ENCODE data around the gene TAS2R4. TPM values are rescaled to one million over a fixed set of nuclear protein-coding genes. Genes with fewer than 3 reads are reported as not detected.

The TAS2R4 gene, protein sequence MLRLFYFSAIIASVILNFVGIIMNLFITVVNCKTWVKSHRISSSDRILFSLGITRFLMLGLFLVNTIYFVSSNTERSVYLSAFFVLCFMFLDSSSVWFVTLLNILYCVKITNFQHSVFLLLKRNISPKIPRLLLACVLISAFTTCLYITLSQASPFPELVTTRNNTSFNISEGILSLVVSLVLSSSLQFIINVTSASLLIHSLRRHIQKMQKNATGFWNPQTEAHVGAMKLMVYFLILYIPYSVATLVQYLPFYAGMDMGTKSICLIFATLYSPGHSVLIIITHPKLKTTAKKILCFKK
- 4.2 TPM for total RNA-seq

- no peak within 1 kb of the TSS for H3K9ac ChIP-seq (ENCODE audit: low read depth in 1 of 3, low read length in 3 of 3)
- H3K4me1 ChIP-seq (ENCODE audit: control insufficient read depth in 3 of 3, insufficient read depth in 3 of 3, low read length in 3 of 3) = no peaks in the 10 kb centered on the region
- no peaks in the 10 kb centered on the region for H3K9me3 ChIP-seq (ENCODE audit: control insufficient read depth in 3 of 3, low read length in 3 of 3)
- H3K27ac ChIP-seq (ENCODE audit: low read depth, low read length) = no peak within 1 kb of the TSS
- no peak within 1 kb of the TSS for H3K4me3 ChIP-seq (ENCODE audit: low read length in 3 of 3)
- H3K36me3 ChIP-seq (ENCODE audit: control insufficient read depth in 3 of 3, insufficient read depth in 3 of 3, low read length in 3 of 3) = peaks cover 3 to 11% (median 8%) of the 10 kb centered on the region in 3 donors
- H3K27me3 ChIP-seq (ENCODE audit: control insufficient read depth in 3 of 3, insufficient read depth in 3 of 3, low read length in 3 of 3) = no peaks in the 10 kb centered on the region
Observed at GRCh38 chr7:141776374-141776773, at the start of gene TAS2R4. Gene TAS2R4, plus strand, starts transcription at chr7:141776674. Its CDS starts 1,815 bp downstream, at chr7:141778489.

GRCh38 chr7:141729020-141729419, 47.5 kb upstream of the TAS2R4 start:
- H3K36me3 ChIP-seq (ENCODE audit: control insufficient read depth in 3 of 3, insufficient read depth in 3 of 3, low read length in 3 of 3) = no peaks in the 10 kb centered on the region
- no peak overlapping the region for H3K27ac ChIP-seq (ENCODE audit: low read depth, low read length)
- H3K9me3 ChIP-seq (ENCODE audit: control insufficient read depth in 3 of 3, low read length in 3 of 3) = no peaks in the 10 kb centered on the region
- no peak overlapping the region for H3K4me3 ChIP-seq (ENCODE audit: low read length in 3 of 3)
- no peaks in the 10 kb centered on the region for H3K27me3 ChIP-seq (ENCODE audit: control insufficient read depth in 3 of 3, insufficient read depth in 3 of 3, low read length in 3 of 3)
- no peak overlapping the region for H3K9ac ChIP-seq (ENCODE audit: low read depth in 1 of 3, low read length in 3 of 3)
- no peaks in the 10 kb centered on the region for H3K4me1 ChIP-seq (ENCODE audit: control insufficient read depth in 3 of 3, insufficient read depth in 3 of 3, low read length in 3 of 3)

DNA sequence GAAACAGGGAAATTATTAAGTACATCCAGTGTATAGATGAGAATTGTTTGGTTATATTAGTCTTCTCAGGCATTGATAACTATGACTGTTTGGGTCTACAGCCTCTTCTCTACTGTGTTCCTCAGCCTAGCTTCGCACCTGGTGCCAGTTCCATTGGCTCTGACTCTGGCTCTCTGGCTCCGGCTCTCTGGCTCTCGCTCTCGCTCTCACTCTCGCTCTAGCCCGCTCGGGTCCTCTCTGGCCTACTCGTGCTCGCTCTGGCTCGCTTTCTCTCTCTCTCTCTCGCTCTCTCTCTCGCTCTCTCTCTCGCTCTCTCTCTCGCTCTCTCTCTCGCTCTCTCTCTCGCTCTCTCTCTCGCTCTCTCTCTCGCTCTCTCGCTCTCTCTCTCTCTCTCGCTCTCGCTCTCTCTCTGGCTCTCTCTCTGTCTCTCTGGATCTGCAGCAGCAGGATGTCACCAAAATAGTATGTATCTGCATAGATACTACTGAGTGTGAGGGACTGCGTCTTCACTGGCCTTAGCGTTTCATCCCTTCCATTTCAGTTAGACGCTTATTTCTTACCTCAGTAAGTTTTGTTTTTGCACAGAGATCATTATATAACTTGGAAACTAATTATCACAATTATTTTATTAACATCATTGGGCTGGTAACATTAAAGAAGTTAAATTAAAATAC, 44.9 kb upstream of the TAS2R4 start:
- H3K9ac ChIP-seq (ENCODE audit: low read depth in 1 of 3, low read length in 3 of 3) = peak overlapping the region in 1 of 3 donors; percentile 33
- no peaks in the 10 kb centered on the region for H3K4me1 ChIP-seq (ENCODE audit: control insufficient read depth in 3 of 3, insufficient read depth in 3 of 3, low read length in 3 of 3)
- no peak overlapping the region for H3K27ac ChIP-seq (ENCODE audit: low read depth, low read length)
- H3K4me3 ChIP-seq (ENCODE audit: low read length in 3 of 3) = no peak overlapping the region
- H3K36me3 ChIP-seq (ENCODE audit: control insufficient read depth in 3 of 3, insufficient read depth in 3 of 3, low read length in 3 of 3) = no peaks in the 10 kb centered on the region
- H3K27me3 ChIP-seq (ENCODE audit: control insufficient read depth in 3 of 3, insufficient read depth in 3 of 3, low read length in 3 of 3) = no peaks in the 10 kb centered on the region
- H3K9me3 ChIP-seq (ENCODE audit: control insufficient read depth in 3 of 3, low read length in 3 of 3) = no peaks in the 10 kb centered on the region

GRCh38 chr7:141737118-141737835, 39.2 kb upstream of the TAS2R4 start:
- Histone ChIP-seq H3K9ac (ENCODE audit: low read depth in 1 of 3, low read length in 3 of 3) (peak overlapping the region in 2 of 3 donors; percentile 83 to 87), H3K9me3 (ENCODE audit: control insufficient read depth in 3 of 3, low read length in 3 of 3) (no peaks in the 10 kb centered on the region), H3K27me3 (ENCODE audit: control insufficient read depth in 3 of 3, insufficient read depth in 3 of 3, low read length in 3 of 3) (no peaks in the 10 kb centered on the region), H3K27ac (ENCODE audit: low read depth, low read length) (peak overlapping the region; percentile 79), H3K4me3 (ENCODE audit: low read length in 3 of 3) (peak overlapping the region; percentile 99 to 100 (median 99)), H3K4me1 (ENCODE audit: control insufficient read depth in 3 of 3, insufficient read depth in 3 of 3, low read length in 3 of 3) (peaks cover 7 to 23% (median 15%) of the 10 kb centered on the region in 3 donors), H3K36me3 (ENCODE audit: control insufficient read depth in 3 of 3, insufficient read depth in 3 of 3, low read length in 3 of 3) (peaks cover 10 to 25% (median 16%) of the 10 kb centered on the region in 3 donors)

GRCh38 chr7:141737836-141738591, 38.5 kb upstream of the TAS2R4 start, which contains the start of gene SSBP1:
Gene SSBP1, plus strand, starts transcription at chr7:141738358. Its CDS starts 809 bp downstream, at chr7:141739167.
- Histone ChIP-seq H3K27me3 (ENCODE audit: control insufficient read depth in 3 of 3, insufficient read depth in 3 of 3, low read length in 3 of 3) (no peaks in the 10 kb centered on the region), H3K4me1 (ENCODE audit: control insufficient read depth in 3 of 3, insufficient read depth in 3 of 3, low read length in 3 of 3) (peaks cover 7 to 23% (median 15%) of the 10 kb centered on the region in 3 donors), H3K4me3 (ENCODE audit: low read length in 3 of 3) (peak within 1 kb of the TSS; percentile 99 to 100 (median 99)), H3K27ac (ENCODE audit: low read depth, low read length) (peak within 1 kb of the TSS; percentile 79), H3K9me3 (ENCODE audit: control insufficient read depth in 3 of 3, low read length in 3 of 3) (no peaks in the 10 kb centered on the region), H3K36me3 (ENCODE audit: control insufficient read depth in 3 of 3, insufficient read depth in 3 of 3, low read length in 3 of 3) (peaks cover 10 to 31% (median 19%) of the 10 kb centered on the region in 3 donors), H3K9ac (ENCODE audit: low read depth in 1 of 3, low read length in 3 of 3) (peak within 1 kb of the TSS; percentile 83 to 89 (median 87))

GRCh38 chr7:141738592-141739013, 37.9 kb upstream of the TAS2R4 start:
- Histone ChIP-seq H3K4me3 (ENCODE audit: low read length in 3 of 3) (peak overlapping the region; percentile 99 to 100 (median 99)), H3K27me3 (ENCODE audit: control insufficient read depth in 3 of 3, insufficient read depth in 3 of 3, low read length in 3 of 3) (no peaks in the 10 kb centered on the region), H3K27ac (ENCODE audit: low read depth, low read length) (peak overlapping the region; percentile 79), H3K9me3 (ENCODE audit: control insufficient read depth in 3 of 3, low read length in 3 of 3) (no peaks in the 10 kb centered on the region), H3K36me3 (ENCODE audit: control insufficient read depth in 3 of 3, insufficient read depth in 3 of 3, low read length in 3 of 3) (peaks cover 15 to 37% (median 25%) of the 10 kb centered on the region in 3 donors), H3K9ac (ENCODE audit: low read depth in 1 of 3, low read length in 3 of 3) (peak overlapping the region; percentile 83 to 89 (median 87)), H3K4me1 (ENCODE audit: control insufficient read depth in 3 of 3, insufficient read depth in 3 of 3, low read length in 3 of 3) (peaks cover 7 to 23% (median 15%) of the 10 kb centered on the region in 3 donors)

DNA sequence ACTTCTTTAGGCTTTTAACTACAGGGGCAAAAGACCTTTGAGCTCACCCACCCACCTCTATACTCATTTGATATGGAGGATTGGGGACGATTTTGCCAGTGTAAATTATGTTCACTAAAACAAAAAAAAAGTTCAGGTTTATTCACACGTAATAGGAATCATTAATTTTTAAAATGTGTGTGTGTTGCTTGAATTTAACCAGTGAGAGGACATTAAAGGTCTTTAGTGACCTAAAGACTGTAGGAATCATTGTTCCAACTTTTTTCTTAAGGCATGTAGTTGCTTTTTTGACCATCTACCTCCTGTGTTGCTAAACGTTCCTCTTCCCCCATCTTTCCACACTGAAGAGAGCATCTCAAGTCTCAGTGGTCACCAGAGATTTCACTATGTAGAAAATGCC, 37.2 kb upstream of the TAS2R4 start:
- H3K9me3 ChIP-seq (ENCODE audit: control insufficient read depth in 3 of 3, low read length in 3 of 3) = no peaks in the 10 kb centered on the region
- H3K27ac ChIP-seq (ENCODE audit: low read depth, low read length) = no peak overlapping the region
- H3K9ac ChIP-seq (ENCODE audit: low read depth in 1 of 3, low read length in 3 of 3) = no peak overlapping the region
- H3K4me1 ChIP-seq (ENCODE audit: control insufficient read depth in 3 of 3, insufficient read depth in 3 of 3, low read length in 3 of 3) = peaks cover 7 to 23% (median 15%) of the 10 kb centered on the region in 3 donors
- H3K36me3 ChIP-seq (ENCODE audit: control insufficient read depth in 3 of 3, insufficient read depth in 3 of 3, low read length in 3 of 3) = peaks cover 20 to 43% (median 31%) of the 10 kb centered on the region in 3 donors
- H3K27me3 ChIP-seq (ENCODE audit: control insufficient read depth in 3 of 3, insufficient read depth in 3 of 3, low read length in 3 of 3) = no peaks in the 10 kb centered on the region
- H3K4me3 ChIP-seq (ENCODE audit: low read length in 3 of 3) = peak overlapping the region; percentile 99 to 100 (median 99)

- Histone ChIP-seq H3K4me3 (ENCODE audit: low read length in 3 of 3) (no peak overlapping the region), H3K9ac (ENCODE audit: low read depth in 1 of 3, low read length in 3 of 3) (no peak overlapping the region), H3K36me3 (ENCODE audit: control insufficient read depth in 3 of 3, insufficient read depth in 3 of 3, low read length in 3 of 3) (peaks cover 28 to 64% (median 52%) of the 10 kb centered on the region in 3 donors), H3K4me1 (ENCODE audit: control insufficient read depth in 3 of 3, insufficient read depth in 3 of 3, low read length in 3 of 3) (peaks cover 5 to 21% (median 12%) of the 10 kb centered on the region in 3 donors), H3K9me3 (ENCODE audit: control insufficient read depth in 3 of 3, low read length in 3 of 3) (no peaks in the 10 kb centered on the region), H3K27ac (ENCODE audit: low read depth, low read length) (no peak overlapping the region), H3K27me3 (ENCODE audit: control insufficient read depth in 3 of 3, insufficient read depth in 3 of 3, low read length in 3 of 3) (no peaks in the 10 kb centered on the region)
Observed at GRCh38 chr7:141742229-141742628, 34.2 kb upstream of the TAS2R4 start.

DNA sequence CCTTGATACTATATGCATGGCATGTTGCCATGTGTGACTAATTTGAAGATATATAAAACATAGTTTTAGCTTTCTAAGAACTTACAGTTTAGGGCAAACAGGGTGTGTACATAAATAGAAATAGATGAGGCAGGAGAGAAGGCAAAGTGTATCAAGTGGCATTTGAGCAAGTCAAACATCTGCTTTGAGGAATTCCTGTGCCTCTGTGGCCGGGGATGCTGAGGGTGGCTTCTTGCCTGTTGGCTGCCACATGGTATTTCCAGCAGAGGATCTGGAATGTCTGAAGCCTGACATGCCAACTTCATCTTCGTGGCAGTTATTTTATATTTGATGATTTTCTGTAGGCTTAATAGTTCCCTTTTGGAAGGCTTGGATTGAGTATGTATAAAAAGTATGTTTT, 32.3 kb upstream of the TAS2R4 start:
- Histone ChIP-seq H3K4me3 (ENCODE audit: low read length in 3 of 3) (no peak overlapping the region), H3K36me3 (ENCODE audit: control insufficient read depth in 3 of 3, insufficient read depth in 3 of 3, low read length in 3 of 3) (peaks cover 32 to 74% (median 52%) of the 10 kb centered on the region in 3 donors), H3K4me1 (ENCODE audit: control insufficient read depth in 3 of 3, insufficient read depth in 3 of 3, low read length in 3 of 3) (peaks cover 3 to 10% (median 5%) of the 10 kb centered on the region in 3 donors), H3K9ac (ENCODE audit: low read depth in 1 of 3, low read length in 3 of 3) (no peak overlapping the region), H3K27me3 (ENCODE audit: control insufficient read depth in 3 of 3, insufficient read depth in 3 of 3, low read length in 3 of 3) (no peaks in the 10 kb centered on the region), H3K9me3 (ENCODE audit: control insufficient read depth in 3 of 3, low read length in 3 of 3) (no peaks in the 10 kb centered on the region), H3K27ac (ENCODE audit: low read depth, low read length) (no peak overlapping the region)

Measured in skeletal muscle tissue (tissue), 4 donors.